ENCODE data around the gene NKAP.
A peak's percentile ranks its signal among the peaks of the same experiment; 100 is the strongest.
"Not testable (repeated sequence)": the region's sequence is repeated elsewhere in the genome, so short reads cannot be mapped to it uniquely, and the experiment has no call there.

NKAP gene

GRCh38 chrX:119971184-119971583 is 27.6 kb upstream of the NKAP start:
- Histone ChIP-seq H3K27me3 (ENCODE audit: low read depth, low read length) (no peaks in the 10 kb centered on the region), H3K4me3 (ENCODE audit: low read depth in 1 of 2, low read length in 2 of 2) (no peak overlapping the region), H3K27ac (ENCODE audit: low read length) (no peak overlapping the region), H3K36me3 (ENCODE audit: control insufficient read depth in 1 of 2, insufficient read depth in 2 of 2, low read length in 2 of 2) (no peaks in the 10 kb centered on the region), H3K4me1 (ENCODE audit: control insufficient read depth in 1 of 2, insufficient read depth in 2 of 2, low read length in 2 of 2) (no peaks in the 10 kb centered on the region), H3K9me3 (ENCODE audit: control insufficient read depth in 1 of 2, low read length in 2 of 2) (no peaks in the 10 kb centered on the region)

DNA sequence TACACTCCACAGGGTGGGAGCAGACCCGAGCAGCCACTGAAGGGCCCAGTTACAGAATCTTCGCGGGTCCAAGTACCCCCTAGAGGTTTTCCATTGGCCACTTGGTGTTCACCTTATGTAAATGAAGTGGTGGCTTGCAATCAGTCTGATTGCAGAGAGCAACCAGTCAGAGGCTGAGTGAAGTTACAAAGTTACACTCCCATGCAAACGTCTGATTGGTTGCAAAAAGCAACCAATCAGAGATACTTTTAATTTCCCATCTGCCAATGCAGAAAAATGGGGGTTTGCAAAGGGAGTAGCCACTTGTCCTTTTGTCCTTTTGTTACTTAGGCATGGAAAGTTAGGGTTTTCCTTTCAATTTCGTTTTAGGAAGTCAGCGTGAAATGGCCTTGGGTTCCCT is 27.0 kb upstream of the NKAP start:
- Histone ChIP-seq H3K27me3 (ENCODE audit: low read depth, low read length) (no peaks in the 10 kb centered on the region), H3K4me1 (ENCODE audit: control insufficient read depth in 1 of 2, insufficient read depth in 2 of 2, low read length in 2 of 2) (no peaks in the 10 kb centered on the region), H3K4me3 (ENCODE audit: low read depth in 1 of 2, low read length in 2 of 2) (no peak overlapping the region), H3K36me3 (ENCODE audit: control insufficient read depth in 1 of 2, insufficient read depth in 2 of 2, low read length in 2 of 2) (no peaks in the 10 kb centered on the region), H3K9me3 (ENCODE audit: control insufficient read depth in 1 of 2, low read length in 2 of 2) (no peaks in the 10 kb centered on the region), H3K27ac (ENCODE audit: low read length) (no peak overlapping the region)

DNA sequence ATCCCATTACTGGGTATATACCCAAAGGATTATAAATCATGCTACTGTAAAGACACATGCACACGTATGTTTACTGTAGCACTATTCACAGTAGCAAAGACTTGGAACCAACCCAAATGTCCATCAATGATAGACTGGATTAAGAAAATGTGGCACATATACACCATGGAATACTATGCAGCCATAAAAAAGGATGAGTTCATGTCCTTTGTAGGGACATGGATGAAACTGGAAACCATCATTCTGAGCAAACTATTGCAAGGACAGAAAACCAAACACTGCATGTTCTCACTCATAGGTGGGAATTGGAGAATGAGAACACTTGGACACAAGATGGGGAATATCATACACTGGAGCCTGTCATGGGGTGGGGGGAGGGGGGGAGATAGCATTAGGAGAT is 23.3 kb upstream of the NKAP start:
- H3K4me3 ChIP-seq (ENCODE audit: low read depth in 1 of 2, low read length in 2 of 2); H3K27me3 ChIP-seq (ENCODE audit: low read depth, low read length); H3K27ac ChIP-seq (ENCODE audit: low read length); H3K9me3 ChIP-seq (ENCODE audit: control insufficient read depth in 1 of 2, low read length in 2 of 2); H3K4me1 ChIP-seq (ENCODE audit: control insufficient read depth in 1 of 2, insufficient read depth in 2 of 2, low read length in 2 of 2); H3K36me3 ChIP-seq (ENCODE audit: control insufficient read depth in 1 of 2, insufficient read depth in 2 of 2, low read length in 2 of 2): not testable (repeated sequence)

DNA sequence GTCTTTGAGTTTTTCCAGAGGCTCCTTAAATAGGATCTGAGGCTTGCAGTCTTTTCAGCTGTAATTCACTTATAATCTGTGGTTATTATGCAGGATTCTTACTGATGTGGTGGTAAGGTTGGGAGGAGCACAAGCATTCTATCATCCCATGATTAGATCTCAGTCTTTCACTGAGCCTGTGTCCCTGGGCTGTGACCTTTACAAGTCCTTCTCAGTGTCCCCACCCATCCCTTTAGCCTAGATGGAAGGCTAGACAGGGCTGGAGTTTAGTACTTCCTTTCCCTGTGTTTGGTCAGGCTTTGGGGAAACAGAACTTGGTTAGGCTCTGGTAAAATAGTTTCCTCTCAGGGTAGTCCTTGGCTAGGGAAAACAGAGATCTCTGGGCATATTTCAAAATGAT is 17.1 kb upstream of the NKAP start:
- H3K27me3 ChIP-seq (ENCODE audit: low read depth, low read length), result no peaks in the 10 kb centered on the region
- no peak overlapping the region for H3K4me3 ChIP-seq (ENCODE audit: low read depth in 1 of 2, low read length in 2 of 2)
- H3K9me3 ChIP-seq (ENCODE audit: control insufficient read depth in 1 of 2, low read length in 2 of 2), result no peaks in the 10 kb centered on the region
- no peaks in the 10 kb centered on the region for H3K36me3 ChIP-seq (ENCODE audit: control insufficient read depth in 1 of 2, insufficient read depth in 2 of 2, low read length in 2 of 2)
- H3K4me1 ChIP-seq (ENCODE audit: control insufficient read depth in 1 of 2, insufficient read depth in 2 of 2, low read length in 2 of 2), result no peaks in the 10 kb centered on the region
- H3K27ac ChIP-seq (ENCODE audit: low read length), result no peak overlapping the region

- H3K36me3 ChIP-seq (ENCODE audit: control insufficient read depth in 1 of 2, insufficient read depth in 2 of 2, low read length in 2 of 2); H3K27ac ChIP-seq (ENCODE audit: low read length); H3K4me3 ChIP-seq (ENCODE audit: low read depth in 1 of 2, low read length in 2 of 2); H3K9me3 ChIP-seq (ENCODE audit: control insufficient read depth in 1 of 2, low read length in 2 of 2); H3K4me1 ChIP-seq (ENCODE audit: control insufficient read depth in 1 of 2, insufficient read depth in 2 of 2, low read length in 2 of 2); H3K27me3 ChIP-seq (ENCODE audit: low read depth, low read length): not testable (repeated sequence)
Observed at GRCh38 chrX:119955807-119956570, 12.4 kb upstream of the NKAP start.

DNA sequence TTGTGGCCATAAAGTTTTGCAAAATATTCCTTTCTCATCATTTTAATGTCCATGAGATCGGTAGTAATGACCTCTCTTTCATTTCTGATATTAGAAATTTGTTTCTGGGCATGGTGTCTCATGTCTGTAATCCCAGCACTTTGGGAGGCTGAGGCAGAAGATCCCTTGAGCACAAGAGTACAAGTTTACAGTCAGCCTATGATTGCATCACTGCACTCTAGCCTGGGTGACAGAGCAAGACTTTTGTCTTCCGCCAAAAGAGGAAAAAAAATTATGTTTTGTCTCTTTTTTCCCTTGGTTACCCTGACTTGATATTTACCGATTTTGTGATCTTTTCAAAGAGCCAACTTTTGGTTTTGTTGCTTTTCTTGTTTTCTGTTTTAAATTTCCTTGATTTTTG is 10.8 kb upstream of the NKAP start:
- Histone ChIP-seq H3K36me3 (ENCODE audit: control insufficient read depth in 1 of 2, insufficient read depth in 2 of 2, low read length in 2 of 2) (no peaks in the 10 kb centered on the region), H3K9me3 (ENCODE audit: control insufficient read depth in 1 of 2, low read length in 2 of 2) (no peaks in the 10 kb centered on the region), H3K4me3 (ENCODE audit: low read depth in 1 of 2, low read length in 2 of 2) (no peak overlapping the region), H3K4me1 (ENCODE audit: control insufficient read depth in 1 of 2, insufficient read depth in 2 of 2, low read length in 2 of 2) (no peaks in the 10 kb centered on the region), H3K27me3 (ENCODE audit: low read depth, low read length) (no peaks in the 10 kb centered on the region), H3K27ac (ENCODE audit: low read length) (no peak overlapping the region)

- no peaks in the 10 kb centered on the region for H3K36me3 ChIP-seq (ENCODE audit: control insufficient read depth in 1 of 2, insufficient read depth in 2 of 2, low read length in 2 of 2)
- no peaks in the 10 kb centered on the region for H3K9me3 ChIP-seq (ENCODE audit: control insufficient read depth in 1 of 2, low read length in 2 of 2)
- no peak overlapping the region for H3K4me3 ChIP-seq (ENCODE audit: low read depth in 1 of 2, low read length in 2 of 2)
- H3K27ac ChIP-seq (ENCODE audit: low read length), result no peak overlapping the region
- H3K27me3 ChIP-seq (ENCODE audit: low read depth, low read length), result no peaks in the 10 kb centered on the region
- no peaks in the 10 kb centered on the region for H3K4me1 ChIP-seq (ENCODE audit: control insufficient read depth in 1 of 2, insufficient read depth in 2 of 2, low read length in 2 of 2)
Observed at GRCh38 chrX:119948381-119948780, 4.8 kb upstream of the NKAP start.

DNA sequence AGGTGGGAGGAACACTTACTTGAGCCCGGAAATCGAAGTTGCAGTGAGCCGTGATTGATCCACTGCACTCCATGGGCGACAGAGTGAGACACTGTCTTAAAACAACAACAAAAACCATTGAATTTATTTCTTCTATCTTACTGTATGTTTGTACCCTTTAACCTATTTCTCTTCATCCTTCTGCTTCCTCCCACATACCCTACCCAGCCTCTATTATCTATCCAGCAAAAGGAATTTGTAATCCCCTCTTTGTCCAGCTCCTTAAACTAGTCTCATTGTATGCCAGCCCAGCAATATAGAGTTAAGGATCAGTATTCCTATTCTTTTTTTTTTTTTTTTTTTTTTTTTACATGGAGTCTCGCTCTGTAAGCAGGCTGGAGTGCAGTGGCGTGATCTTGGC is 1.9 kb upstream of the NKAP start:
- Histone ChIP-seq H3K27ac (ENCODE audit: low read length) (no peak overlapping the region), H3K27me3 (ENCODE audit: low read depth, low read length) (no peaks in the 10 kb centered on the region), H3K4me3 (ENCODE audit: low read depth in 1 of 2, low read length in 2 of 2) (no peak overlapping the region), H3K9me3 (ENCODE audit: control insufficient read depth in 1 of 2, low read length in 2 of 2) (no peaks in the 10 kb centered on the region), H3K36me3 (ENCODE audit: control insufficient read depth in 1 of 2, insufficient read depth in 2 of 2, low read length in 2 of 2) (no peaks in the 10 kb centered on the region), H3K4me1 (ENCODE audit: control insufficient read depth in 1 of 2, insufficient read depth in 2 of 2, low read length in 2 of 2) (peaks cover 0 to 14% of the 10 kb centered on the region in 2 donors)

GRCh38 chrX:119942831-119943184 is 743 bp downstream of the NKAP start:
- peaks cover 0 to 14% of the 10 kb centered on the region in 2 donors for H3K4me1 ChIP-seq (ENCODE audit: control insufficient read depth in 1 of 2, insufficient read depth in 2 of 2, low read length in 2 of 2)
- no peaks in the 10 kb centered on the region for H3K27me3 ChIP-seq (ENCODE audit: low read depth, low read length)

DNA sequence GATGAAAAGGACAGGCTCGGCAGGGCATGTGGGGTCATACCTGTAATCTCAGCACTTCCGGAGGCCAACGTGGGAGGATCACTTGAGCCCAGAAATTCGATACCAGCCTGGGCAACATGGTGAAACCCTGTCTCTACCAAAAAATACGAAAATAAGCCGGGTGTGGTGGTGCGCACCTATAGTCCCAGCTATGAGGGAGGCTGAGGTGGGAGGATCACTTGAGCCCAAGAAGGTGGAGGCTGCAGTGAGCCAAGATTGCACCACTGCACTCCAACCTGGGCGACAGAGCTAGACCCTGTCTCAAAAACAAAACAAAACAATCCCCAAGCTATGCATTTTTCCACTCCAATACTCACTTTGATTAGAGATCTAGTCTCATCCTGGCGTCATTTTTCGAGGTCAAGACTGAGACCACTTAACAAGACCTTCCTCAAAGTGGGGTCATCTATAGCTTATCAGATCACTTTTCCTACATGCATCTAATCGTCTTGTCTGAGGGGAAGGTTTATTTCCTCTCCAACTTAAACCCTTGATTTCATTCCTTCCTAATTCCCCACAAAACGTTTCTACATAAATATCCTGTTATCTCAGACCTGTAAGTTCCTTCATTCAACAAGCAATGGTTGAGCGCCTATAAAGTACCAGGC is 1.3 kb downstream of the NKAP start:
- H3K4me1 ChIP-seq (ENCODE audit: control insufficient read depth in 1 of 2, insufficient read depth in 2 of 2, low read length in 2 of 2), result peaks cover 0 to 14% of the 10 kb centered on the region in 2 donors
- no peaks in the 10 kb centered on the region for H3K36me3 ChIP-seq (ENCODE audit: control insufficient read depth in 1 of 2, insufficient read depth in 2 of 2, low read length in 2 of 2)
- peak overlapping the region; percentile 80 to 90 for H3K4me3 ChIP-seq (ENCODE audit: low read depth in 1 of 2, low read length in 2 of 2)
- no peaks in the 10 kb centered on the region for H3K9me3 ChIP-seq (ENCODE audit: control insufficient read depth in 1 of 2, low read length in 2 of 2)
- peak overlapping the region; percentile 78 for H3K27ac ChIP-seq (ENCODE audit: low read length)
- H3K27me3 ChIP-seq (ENCODE audit: low read depth, low read length), result no peaks in the 10 kb centered on the region

More at GRCh38 chrX:119942831-119943184, 743 bp downstream of the NKAP start:
- peak overlapping the region; percentile 78 for H3K27ac ChIP-seq (ENCODE audit: low read length)
- H3K4me3 ChIP-seq (ENCODE audit: low read depth in 1 of 2, low read length in 2 of 2), result peak overlapping the region; percentile 80 to 90
- no peaks in the 10 kb centered on the region for H3K36me3 ChIP-seq (ENCODE audit: control insufficient read depth in 1 of 2, insufficient read depth in 2 of 2, low read length in 2 of 2)
- H3K9me3 ChIP-seq (ENCODE audit: control insufficient read depth in 1 of 2, low read length in 2 of 2), result no peaks in the 10 kb centered on the region

DNA sequence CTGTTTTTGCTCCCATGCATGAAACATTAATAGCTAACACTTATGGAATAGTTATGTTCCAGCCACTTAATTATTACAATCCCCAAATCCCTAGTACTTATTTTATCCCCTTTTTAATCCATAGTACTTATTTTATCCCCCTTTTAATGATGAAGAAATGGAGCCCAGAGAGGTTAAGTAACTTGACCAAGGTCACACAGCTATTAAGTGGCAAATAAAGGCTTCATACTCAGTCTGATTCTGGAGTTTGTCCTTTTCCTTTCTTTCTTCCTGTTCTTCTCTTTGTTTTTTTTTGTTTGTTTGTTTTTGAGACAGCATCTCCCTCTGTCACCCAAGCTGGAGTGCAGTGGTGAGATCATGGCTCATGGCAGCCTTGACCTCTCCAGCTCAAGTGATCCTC is 2.2 kb downstream of the NKAP start:
- Histone ChIP-seq H3K27ac (ENCODE audit: low read length) (no peak overlapping the region), H3K4me3 (ENCODE audit: low read depth in 1 of 2, low read length in 2 of 2) (no peak overlapping the region), H3K4me1 (ENCODE audit: control insufficient read depth in 1 of 2, insufficient read depth in 2 of 2, low read length in 2 of 2) (peaks cover 0 to 14% of the 10 kb centered on the region in 2 donors), H3K27me3 (ENCODE audit: low read depth, low read length) (no peaks in the 10 kb centered on the region), H3K9me3 (ENCODE audit: control insufficient read depth in 1 of 2, low read length in 2 of 2) (no peaks in the 10 kb centered on the region), H3K36me3 (ENCODE audit: control insufficient read depth in 1 of 2, insufficient read depth in 2 of 2, low read length in 2 of 2) (no peaks in the 10 kb centered on the region)
